GM13977 (cell line): ENCODE results near the gene SCAMP4.

Source experiments
- DNase-seq: peaks from one replicate; pipeline ENCODE4 v3.0.0; 2012; ENCODE audit warnings: low spot score
- CTCF ChIP-seq: IDR thresholded peaks from 2 replicates; pipeline ENCODE4 v1.5.1; 2012; ENCODE audit warnings: mild to moderate bottlenecking, control low read depth; ENCODE audit not compliant: insufficient read depth; ENCODE audit errors: extremely low read depth, missing control alignments
- in situ Hi-C: fragments of 300-500 bp; cut with MboI; formaldehyde crosslinking; loops from one replicate; pipeline ENCODE4 v1.12.0; 2022; ENCODE audit warnings: low sequenced_read_pairs, low pct_unique_long_range_greater_than_20kb, mixed read lengths, inconsistent platforms; ENCODE audit not compliant: unreplicated experiment

Gene SCAMP4

GRCh38 chr19:1935484-1936208 is 30.4 kb downstream of the SCAMP4 start:
- no peak for TF ChIP-seq CTCF
- DNase-seq = no peak
- in situ Hi-C loops = no loop called here

- in situ Hi-C loops = no loop called here
- DNase-seq = no peak
- TF ChIP-seq CTCF = no peak
Measured at GRCh38 chr19:1936430-1936829, 31.2 kb downstream of the SCAMP4 start.

- in situ Hi-C loops = no loop called here
- no peak for DNase-seq
- TF ChIP-seq CTCF = no peak
Measured at GRCh38 chr19:1936916-1937610, 31.9 kb downstream of the SCAMP4 start.

GRCh38 chr19:1938071-1938470 is 32.9 kb downstream of the SCAMP4 start:
- no peak for TF ChIP-seq CTCF
- DNase-seq = no peak
- in situ Hi-C loops = no loop called here

GRCh38 chr19:1941146-1942077 is 36.2 kb downstream of the SCAMP4 start, which contains the start of gene CSNK1G2:
Gene CSNK1G2, plus strand, starts transcription at chr19:1941172. Its CDS starts 28,601 bp downstream, at chr19:1969773.
- TF ChIP-seq CTCF = peak; percentile 60
- DNase-seq = no peak
- in situ Hi-C loops = no loop called here
